Fibroblast of skin of left quadriceps (primary cell): Measurements from ENCODE around the gene MRPL20.
"Not testable (repeated sequence)": the region's sequence is repeated elsewhere in the genome, so short reads cannot be mapped to it uniquely, and the experiment has no call there.

Experiments
- DNase-seq, 2 experiments: peaks; one replicate each; pipeline ENCODE4 v3.0.0-alpha.2; 2013; ENCODE audit warnings: low read depth in 2 of 2

MRPL20 gene

DNA sequence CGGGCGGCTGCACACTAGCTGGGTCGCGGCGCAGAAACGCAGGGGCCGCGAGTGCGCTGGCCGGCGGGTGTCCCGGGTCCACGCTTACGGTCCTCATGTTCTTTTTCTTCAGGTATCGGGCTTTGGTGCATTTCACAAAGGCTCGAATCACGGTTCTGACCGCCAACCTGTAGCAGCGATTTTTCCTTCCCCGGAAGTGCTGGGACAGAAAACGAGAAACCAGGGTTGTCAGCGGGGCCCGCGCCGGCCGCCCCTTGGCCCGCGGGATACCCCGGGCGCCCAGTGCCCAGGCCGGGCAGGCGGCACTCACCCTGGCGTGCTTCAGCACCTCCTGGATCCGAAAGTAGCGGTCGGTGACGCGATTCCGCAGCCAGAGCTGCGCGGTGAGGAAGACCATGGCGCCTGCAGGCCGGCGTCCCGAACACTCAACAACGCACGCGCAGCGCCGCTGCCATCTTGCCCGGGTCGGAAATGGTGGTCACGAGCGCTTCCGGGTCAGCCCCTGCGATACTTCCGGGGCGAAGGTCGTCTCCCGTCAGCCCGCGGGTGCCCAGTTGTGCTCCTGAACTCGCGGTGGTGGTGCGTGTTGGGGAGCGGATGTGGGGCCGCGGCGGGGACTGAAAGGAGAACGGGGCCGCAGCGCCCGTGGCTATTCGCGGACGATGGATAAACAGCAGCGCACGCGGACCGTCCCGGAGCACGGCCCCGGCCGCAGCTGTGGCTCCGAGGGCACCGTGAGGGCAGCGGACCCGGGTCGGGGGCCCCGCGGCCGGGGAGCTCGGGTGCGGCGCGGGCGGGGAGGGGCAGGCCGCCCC, at the start of gene MRPL20:
MRPL20 (minus strand) TSS at position 473 of the 815 bp plus-strand sequence; CDS start at position 397, 76 bp downstream.
- DNase-seq = peak; percentile 67 to 71

DNA sequence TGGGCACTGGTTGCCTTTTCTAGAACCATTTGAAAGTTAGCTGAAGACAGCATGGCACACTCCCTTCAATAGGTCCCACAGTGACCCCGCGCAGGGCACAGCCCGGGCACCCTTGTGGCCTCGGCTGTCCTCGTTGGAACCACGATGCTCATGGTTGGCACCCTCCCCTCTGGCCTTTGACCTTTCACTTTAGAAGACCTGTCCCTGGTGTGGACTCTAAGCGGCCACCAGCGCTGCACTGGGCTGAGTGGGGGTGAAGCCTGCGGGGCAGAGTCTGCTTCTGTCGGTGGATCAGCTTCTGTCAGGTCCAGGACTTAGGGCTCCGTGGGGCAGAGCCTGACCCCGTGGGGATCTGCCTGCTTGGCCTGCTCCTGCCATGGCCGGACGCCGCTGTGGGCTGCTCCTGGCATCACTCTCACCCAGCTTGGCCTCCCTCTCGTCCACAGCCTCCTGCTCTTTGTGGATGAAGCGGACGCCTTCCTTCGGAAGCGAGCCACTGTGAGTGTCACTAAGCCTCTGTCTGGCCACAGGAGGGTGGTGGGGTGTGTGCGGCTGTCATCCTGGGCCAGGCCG, 49.7 kb upstream of the MRPL20 start:
- DNase-seq = not testable (repeated sequence)

DNA sequence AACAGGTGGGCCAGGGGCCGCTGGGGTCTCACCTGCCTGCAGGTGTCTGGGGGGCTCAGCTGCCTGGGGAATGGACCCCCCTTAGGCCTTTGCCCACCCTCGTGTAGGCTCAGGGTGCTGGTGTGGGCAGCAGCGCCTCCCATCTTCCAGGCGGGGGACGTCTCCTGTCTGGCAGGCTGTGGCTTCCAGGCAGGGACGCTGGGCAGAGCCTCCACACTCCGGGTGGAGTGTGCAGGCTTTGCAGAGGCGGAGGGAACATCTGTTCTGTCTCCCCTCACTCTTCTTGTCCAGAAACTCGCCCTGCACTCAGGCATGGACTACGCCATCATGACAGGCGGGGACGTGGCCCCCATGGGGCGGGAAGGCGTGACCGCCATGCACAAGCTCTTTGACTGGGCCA, 48.8 kb upstream of the MRPL20 start:
- not testable (repeated sequence) for DNase-seq

GRCh38 chr1:1455366-1455884, 48.3 kb upstream of the MRPL20 start:
- no peak for DNase-seq

DNA sequence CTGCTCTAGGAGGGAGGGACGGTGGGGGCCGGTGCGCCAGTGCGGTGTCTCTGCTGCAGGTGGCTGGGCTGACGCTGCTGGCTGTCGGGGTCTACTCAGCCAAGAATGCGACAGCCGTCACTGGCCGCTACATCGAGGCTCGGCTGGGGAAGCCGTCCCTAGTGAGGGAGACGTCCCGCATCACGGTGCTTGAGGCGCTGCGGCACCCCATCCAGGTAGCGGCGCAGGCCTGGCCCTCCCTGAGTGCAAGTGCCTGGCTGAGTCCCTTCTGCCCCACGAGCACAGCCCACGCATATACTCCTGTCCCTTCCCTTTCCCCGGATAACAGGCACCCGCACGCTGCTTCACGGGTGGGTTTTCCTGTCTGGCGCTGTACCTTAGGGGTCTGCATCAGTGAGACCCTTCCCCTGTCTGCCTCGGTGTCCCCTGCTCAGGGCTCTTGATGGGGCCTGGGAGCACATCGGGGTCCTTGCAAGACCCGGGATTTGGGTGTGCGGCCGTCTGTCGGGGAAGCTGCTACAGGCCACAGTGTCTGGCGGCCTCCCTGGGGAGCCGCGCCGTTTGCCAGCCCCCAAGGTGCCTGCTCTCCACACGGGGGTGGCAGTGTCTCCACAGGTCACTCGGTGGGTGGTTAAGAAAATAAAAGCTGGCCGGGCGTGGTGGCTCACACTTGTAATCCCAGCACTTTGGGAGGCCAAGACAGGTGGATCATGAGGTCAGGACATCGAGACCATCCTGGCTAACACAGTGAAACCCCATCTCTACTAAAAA, 47.4 kb upstream of the MRPL20 start:
- not testable (repeated sequence) for DNase-seq

DNA sequence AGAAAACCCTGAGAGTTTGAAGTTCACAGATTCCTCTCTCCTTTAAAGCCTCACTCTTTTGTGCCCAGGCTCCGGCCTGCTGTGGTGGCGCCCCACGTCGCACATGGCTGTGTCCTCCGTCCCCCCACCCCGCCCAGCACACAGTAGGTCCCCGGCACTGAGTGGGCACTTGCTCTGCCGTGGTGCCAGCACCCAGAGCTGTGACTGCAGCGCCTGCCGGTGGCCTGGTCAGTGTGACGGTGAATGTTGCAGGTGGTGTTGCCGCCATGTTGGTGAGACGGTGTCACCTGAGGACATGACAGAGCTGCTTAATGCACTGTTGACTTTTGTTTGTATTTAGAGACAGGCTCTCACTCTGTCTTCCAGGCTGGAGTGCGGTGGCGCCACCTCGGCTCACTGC, 45.8 kb upstream of the MRPL20 start:
- no peak for DNase-seq

GRCh38 chr1:1452365-1452739, 45.3 kb upstream of the MRPL20 start:
- DNase-seq = not testable (repeated sequence)

GRCh38 chr1:1451696-1452364, 44.7 kb upstream of the MRPL20 start:
- no peak for DNase-seq

- DNase-seq = not testable (repeated sequence)
These were observed 43.5 kb upstream of the MRPL20 start for GRCh38 chr1:1450616-1451015.

GRCh38 chr1:1449099-1449739, 42.1 kb upstream of the MRPL20 start, which contains the start of gene ATAD3C:
TSS of gene ATAD3C (plus strand) at chr1:1449689. CDS start at chr1:1450684, 995 bp downstream.
- no peak for DNase-seq

DNA sequence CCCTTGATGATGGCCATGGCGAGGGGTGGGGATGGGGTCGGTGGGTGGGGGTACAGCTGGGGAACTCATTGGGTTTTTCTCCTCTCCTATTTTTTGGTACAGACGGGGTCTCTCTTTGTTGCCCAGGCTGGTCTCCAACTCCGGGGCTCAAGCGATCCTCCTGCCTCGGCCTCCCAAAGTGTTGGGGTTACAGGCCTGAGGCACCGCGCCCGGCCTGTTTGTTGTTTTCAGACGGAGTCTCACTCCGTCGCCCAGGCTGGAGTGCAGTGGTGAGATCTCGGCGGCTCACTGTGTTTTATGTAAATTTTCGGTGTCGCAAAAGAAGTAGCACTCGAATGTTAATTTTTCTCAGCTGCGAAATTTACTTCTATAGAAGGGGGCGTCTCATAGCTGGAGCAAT, 39.5 kb upstream of the MRPL20 start:
- not testable (repeated sequence) for DNase-seq

DNA sequence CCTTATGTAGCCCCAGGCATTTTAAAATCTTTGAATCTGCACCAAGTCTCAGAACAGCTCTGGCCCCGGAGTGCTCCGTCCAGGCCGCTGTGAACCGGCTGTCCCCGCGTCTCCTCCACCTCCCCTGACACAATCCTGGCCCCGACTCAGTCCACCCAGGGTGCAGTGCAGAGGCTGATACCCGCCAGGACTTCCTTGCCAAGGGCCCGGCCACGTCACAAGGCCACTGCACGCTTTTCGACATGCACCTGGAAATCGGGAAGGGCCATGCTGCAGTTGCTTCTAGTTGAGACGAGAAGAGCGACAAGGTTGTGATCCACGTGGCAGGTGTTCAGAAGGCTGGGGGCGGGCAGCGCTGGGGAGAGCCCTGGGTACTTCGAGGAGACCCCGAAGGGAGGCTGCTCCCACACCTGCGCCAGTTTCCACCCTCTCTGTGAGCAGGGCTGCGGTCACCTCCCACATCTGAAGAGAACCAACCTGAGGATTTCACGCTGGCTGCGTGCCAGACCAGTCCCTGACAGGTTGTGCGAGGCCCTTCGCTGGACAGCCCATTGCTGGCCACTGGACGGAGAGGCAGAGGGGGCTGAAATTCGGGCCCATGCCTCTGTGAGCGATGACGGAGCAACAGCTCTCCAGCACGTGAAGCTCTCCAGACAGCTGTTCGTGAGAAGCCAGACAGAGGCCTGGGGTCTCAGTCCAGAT, 35.1 kb upstream of the MRPL20 start:
- DNase-seq = no peak

- no peak for DNase-seq
These were observed 34.2 kb upstream of the MRPL20 start for GRCh38 chr1:1441002-1441888.

DNA sequence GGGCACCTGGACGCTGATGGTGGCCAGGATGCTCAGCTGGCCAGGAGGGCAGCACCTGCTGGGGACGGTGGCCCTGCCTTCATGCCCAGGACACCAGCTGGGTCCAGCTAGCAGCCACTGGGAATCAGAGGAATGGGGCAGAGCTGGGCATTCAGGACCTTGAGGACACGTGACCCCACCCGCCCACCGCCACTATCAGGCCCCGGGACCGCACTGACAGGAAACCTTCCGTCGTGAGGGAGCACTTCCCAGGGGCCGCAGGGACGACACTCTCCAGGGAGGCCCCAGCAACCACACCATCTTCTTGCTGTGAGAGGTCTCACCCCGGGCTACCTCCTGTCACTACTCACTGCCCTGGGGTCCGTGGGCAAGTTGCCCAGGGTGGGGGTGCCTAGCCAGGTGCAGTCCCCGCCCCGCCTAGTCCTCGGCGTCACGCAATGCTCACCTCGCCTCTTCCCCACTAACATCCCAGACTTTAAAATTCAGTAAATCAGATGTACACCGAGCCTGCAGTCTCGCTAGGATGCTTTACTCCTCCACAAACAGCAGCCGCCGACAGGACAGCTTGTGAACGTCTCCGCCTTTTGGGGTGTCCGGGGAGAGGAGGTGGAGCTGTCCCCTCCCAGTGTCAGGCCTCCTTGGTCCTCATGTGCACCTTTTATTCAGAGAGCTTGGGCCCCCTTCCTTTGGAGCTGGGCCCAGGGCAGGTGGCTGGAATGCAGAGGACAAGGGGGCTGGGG, 33.3 kb upstream of the MRPL20 start:
- no peak for DNase-seq

DNA sequence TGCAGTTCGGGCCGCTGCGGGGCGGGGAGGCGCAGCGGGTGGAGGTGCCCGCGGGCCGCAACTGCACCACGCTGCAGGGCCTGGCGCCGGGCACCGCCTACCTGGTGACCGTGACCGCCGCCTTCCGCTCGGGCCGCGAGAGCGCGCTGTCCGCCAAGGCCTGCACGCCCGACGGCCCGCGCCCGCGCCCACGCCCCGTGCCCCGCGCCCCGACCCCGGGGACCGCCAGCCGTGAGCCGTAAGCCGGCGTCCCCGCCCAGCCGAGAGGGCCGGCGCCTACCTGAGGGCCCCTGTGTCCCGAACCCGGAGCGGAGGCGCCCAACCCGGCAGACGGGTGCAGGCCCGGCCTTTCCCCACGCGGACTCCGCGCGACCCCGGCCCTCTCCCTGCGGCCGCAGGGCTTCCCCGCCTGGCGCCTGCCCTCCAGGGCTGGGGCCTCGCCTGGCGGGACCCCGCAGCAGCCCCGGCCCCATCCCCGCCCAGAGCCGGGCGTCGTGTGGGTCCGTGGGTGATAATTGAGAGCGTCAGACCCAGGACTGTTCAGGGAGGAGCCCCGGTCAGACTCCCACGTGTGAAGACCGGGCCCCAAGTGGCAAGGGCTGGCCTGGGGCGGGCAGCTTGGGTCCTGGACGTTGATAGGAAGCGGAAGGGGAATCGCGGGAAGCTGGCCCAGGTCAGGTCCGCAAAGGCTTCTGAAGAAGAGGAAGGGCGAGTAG, 32.6 kb upstream of the MRPL20 start:
- no peak for DNase-seq

DNA sequence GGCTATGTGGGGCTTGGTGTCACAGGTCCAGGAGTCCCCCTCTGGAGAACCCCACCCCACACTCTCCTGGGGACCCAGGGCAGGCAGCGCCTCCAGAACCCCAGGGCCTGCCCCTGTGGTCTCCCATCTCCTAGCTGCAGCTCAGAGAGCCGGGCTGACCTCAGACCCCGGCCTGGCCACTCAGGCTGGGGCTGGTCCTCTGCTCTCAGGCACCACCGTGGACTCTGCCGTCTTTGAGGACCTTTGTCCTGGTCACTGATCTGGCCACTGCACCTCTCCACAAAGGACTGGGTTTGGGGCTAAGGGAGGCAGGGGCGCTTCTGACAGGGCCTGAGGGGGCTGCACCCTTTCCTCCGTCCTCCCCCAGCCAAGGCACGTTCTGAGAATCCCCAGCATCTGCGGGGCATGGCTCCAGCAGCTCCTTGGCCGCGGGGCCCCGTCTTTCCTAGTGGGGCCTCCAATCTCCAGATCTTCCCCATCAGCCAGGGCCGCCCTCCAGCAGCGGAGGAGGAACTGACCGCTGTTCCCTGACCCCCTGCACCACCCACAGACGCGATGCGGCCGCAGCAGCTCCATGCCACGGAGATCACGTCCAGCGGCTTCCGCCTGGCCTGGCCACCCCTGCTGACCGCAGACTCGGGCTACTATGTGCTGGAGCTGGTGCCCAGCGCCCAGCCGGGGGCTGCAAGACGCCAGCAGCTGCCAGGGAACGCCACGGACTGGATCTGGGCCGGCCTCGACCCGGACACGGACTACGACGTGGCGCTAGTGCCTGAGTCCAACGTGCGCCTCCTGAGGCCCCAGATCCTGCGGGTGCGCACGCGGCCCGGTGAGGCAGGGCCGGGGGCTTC, 31.7 kb upstream of the MRPL20 start:
- no peak for DNase-seq

DNA sequence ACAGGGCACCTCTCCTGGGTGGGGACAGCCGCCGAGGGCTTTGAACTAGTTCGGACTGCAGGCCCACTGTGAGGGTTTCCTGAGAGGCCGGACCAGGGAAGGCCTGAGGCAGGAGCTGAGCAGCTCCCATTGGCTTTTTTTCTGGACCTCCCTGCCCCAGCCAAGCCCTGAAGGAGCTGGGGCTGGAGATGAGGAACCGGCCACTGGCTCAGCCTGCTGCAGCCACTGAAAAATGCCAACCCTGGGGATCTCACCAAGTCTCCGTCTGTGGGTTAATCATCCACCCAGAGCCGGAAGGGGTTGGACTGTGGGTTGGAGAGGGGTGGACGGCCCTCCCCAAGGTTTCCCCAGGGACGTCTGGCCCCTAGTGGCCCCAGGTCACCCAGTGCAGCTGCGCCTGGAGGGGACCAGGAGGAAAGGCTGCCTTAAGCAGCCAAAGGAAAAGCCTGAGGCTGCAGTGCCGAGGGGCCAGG, 30.8 kb upstream of the MRPL20 start:
- DNase-seq = no peak
